GM19240 (cell line): ENCODE results near the gene ZNF609.

Experiments
- DNase-seq: peaks from one replicate; pipeline ENCODE4 v3.0.0; 2011; ENCODE audit warnings: low spot score; ENCODE audit not compliant: insufficient read length

The ZNF609 gene

DNA sequence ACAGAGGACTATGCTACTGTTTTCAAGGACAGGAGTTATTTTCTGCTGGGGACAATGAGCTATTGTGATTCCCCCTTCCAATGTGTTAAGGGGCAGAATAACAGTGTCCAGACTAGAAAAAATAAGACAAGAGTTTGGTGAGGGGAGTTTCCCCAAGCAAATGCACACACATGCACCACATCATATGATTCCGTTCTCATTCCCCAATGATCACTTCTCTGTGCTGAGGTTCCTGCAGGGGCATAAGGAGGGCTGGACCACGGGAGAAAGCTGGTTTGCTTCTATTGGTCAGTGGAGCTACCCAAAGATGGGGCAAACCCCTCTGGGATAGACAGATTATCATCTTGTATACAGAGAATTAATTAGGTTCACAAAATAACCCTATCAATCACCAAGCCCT lies 234.4 kb downstream of the ZNF609 start:
- no peak for DNase-seq

GRCh38 chr15:64695561-64695992 lies 235.2 kb downstream of the ZNF609 start:
- no peak for DNase-seq

DNA sequence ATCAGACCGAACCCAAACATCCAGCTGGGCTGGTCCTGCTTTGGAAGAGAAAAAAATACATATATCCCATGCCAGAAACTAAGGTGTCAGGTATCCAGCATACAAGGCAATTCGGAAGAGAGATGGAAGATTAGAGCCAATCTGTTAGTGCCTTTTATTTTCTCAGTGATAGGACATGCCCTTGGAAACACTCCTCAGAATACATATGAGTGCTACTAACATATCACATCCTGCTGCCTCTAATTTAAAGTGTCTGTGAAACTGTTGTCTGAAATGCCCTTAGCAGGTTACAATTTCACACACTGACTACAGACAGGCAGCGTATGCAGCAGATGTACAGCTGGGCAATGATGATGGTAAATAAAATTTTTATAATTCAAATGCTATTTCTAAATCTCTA lies 236.1 kb downstream of the ZNF609 start:
- no peak for DNase-seq

- no peak for DNase-seq
Observed at GRCh38 chr15:64697911-64698369, 237.6 kb downstream of the ZNF609 start.

DNA sequence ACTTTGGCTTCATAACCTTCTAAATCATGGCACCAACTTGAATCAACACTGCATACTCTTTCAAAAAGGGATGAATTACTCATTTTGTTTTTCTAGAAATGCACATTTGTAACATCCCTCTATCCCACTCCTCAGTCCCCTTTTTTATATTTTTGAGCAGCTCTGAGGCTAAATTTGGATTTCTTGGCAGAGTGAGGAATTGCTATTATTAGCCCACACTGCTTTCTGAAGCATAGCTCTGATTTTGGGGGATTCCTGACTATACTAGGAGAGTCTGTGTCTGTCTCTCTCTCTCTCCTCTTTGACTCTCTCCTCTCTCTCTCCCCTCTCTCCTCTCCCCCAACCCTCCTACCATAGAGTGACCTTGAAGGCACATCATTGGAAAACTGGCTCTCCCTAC lies 238.4 kb downstream of the ZNF609 start:
- no peak for DNase-seq

DNA sequence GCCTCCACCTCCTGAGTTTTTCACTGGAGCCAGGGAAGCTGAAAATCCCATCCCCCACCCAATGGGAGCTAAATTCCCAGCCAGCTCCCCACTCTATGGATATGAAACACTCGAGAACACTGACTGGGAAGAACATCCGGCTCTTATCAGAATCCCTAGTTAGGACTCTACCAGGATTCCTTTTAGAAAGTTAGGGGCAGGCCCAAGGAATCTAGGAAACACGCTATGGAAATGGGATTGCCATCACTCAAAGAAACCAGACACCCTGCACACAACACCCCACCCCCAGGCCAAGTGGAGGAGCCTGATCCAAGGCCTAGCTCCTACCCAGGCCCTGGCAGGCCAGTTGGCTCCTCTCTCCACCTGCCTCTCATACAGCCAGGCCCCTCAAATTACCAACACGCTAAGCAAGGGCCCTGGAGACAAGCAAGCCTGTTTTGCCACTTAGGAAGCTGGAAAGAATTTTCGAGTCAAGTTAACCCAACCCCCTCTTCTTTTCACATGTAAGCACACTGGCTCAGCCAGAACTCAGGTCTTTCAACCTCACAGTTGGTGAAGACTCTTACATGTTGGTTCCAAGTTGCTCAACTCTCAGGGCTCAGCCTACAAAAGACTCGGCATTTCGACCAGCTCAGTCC lies 239.5 kb downstream of the ZNF609 start:
- DNase-seq: no peak

DNA sequence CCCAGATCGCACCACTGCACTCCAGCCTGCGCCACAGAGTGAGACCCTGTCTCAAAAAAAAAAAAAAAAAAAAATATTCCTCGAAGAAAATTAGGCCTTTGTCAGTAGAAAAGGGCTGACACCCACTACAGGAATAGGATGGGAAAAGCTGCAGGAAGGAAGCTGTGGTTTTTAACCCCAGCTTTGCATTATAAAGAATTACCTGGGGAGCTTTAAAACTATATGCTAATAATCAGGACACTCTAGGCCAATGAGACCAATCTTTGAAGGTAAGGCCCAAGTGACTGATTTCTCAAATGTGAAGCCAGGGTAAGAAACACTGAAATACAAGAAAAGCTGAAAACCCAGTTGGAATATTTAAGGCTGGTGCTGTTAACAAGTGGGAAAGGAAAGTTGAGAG lies 240.7 kb downstream of the ZNF609 start:
- no peak for DNase-seq

- DNase-seq: no peak
Observed at GRCh38 chr15:64701482-64702184, 241.3 kb downstream of the ZNF609 start.

- peak; percentile 82 for DNase-seq
Observed at GRCh38 chr15:64702816-64703631, 242.6 kb downstream of the ZNF609 start.

- DNase-seq: no peak
Observed at GRCh38 chr15:64703632-64703959, 243.2 kb downstream of the ZNF609 start.

DNA sequence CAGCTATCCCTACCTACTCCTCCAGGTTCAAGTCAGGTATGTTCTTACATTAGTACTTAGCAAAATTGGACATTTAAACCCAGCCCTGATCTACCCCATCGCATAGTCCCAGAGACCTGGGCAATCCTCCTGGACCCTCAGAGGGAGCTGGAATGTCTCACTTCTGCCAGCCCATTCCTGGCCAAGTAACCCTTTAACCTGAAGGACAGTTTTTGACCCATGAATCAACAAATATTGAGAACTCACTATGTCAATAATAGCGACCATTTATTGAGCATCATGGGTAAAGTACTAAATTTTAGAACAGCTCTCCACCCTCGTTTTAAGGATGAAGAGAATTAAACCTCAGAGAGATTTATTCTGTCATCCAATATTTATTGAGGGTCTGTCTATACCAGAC lies 244.6 kb downstream of the ZNF609 start:
- no peak for DNase-seq

GRCh38 chr15:64706011-64706911 lies 245.9 kb downstream of the ZNF609 start:
- no peak for DNase-seq

DNA sequence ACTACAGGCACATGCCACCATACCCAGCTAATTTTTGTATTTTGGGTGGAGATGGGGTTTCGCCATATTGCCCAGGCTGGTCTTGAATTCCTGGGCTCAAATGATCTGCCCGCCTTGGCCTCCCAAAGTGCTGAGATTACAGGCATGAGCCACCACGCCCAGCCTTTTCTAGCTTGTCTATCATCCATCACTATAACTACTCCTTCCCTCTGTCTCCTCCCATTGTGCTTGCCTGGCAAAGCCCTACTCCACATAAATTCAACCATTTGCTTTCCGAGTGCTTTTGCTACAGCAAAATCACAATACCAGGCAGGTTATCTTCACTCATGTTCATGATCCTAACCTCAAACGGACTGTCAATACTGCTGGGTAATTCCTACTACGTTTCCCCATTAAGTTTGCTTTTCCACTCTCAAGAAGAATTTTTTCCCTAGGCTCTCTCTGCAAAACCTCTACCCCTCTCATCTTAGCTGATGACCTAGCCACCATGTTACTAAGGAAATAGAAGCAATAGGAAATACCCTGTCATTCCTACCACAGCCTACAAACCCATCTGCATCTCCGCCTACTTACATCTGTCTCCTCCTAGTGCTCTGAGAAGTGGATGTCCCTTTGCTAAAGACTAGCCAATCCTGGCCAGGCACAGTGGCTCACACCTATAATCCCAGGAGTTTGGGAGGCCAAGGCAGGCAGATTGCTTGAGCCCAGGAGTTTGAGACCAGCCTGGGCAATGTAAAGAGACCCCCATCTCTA lies 250.5 kb downstream of the ZNF609 start:
- no peak for DNase-seq

DNA sequence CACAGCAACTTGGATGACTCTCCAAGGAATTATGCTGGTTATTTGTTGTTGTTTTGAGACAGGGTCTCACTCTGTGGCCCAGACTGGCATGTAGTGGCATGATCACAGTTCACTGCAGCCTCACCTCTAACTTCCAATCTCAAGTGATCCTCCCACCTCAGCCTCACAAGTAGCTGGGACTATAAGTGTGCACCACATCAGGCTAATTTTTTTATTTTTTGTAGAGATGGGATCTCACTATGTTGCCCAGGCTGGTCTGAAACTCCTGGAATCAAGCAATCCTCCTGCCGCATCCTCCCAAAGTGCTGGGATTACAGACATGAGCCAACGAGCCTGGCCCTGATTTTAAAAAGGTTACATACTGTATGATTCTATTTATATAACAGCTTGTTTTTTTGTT lies 252.0 kb downstream of the ZNF609 start:
- DNase-seq: no peak

DNA sequence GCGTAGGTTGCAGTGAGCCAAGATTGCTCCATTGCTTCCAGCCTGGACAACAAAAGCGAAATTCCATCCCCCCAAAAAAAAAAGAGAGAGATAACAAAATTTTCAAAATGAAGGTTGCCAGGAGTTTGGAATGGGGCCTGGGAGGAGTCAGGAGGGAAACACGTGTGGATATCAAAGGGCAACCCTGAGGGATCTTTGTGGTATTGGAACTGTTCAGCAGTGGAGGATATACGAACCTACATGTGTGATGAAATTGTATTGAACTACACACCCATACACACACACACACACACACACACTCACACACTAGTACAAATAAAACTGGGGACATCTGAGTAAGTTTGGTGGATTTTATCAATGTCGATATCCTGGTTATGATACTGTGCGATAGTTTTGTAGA lies 253.2 kb downstream of the ZNF609 start:
- no peak for DNase-seq

GRCh38 chr15:64716452-64716851 lies 256.1 kb downstream of the ZNF609 start:
- DNase-seq: no peak

- DNase-seq: no peak
Observed at GRCh38 chr15:64717130-64717529, 256.8 kb downstream of the ZNF609 start.

DNA sequence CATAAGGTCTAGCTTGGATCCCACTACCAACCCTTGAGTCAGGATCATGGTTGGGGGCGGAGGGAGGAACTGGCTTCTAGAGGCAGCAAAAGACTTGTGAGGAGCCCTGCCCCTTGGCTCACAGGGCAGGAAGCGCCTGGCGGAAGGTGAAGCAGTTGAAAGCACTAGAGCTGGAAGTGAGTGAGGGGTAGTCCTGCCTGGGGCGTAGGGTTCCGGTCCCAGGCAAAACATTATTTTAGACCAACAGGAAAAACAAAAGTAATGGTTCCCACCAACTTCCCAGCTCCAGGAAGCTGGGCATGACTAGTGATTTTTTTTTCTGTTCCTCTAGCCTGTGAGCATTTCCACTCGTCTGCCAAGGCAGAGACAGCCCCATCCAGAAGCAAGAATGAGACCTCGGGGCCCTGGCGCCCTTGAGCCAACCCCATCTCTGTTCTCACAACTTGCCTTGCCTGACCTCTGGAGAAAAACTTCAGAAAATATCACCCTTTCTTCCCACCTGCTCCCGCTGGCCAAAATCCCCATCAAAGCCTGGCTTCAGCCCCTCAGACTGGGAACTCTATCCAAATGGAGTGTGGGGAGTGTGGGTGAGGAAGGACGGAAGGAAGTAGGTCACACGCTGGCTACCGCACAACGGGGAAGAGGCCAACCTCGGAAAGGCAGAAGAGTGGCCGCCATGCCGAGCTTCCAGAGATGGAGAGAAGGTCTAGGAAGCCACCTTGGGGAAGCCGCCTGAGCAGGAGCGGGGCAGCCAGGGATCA lies 257.5 kb downstream of the ZNF609 start:
- DNase-seq: no peak

- no peak for DNase-seq
Observed at GRCh38 chr15:64720188-64720587, 259.8 kb downstream of the ZNF609 start.

- DNase-seq: no peak
Observed at GRCh38 chr15:64730151-64730550, 269.8 kb downstream of the ZNF609 start.
